HEK293T (cell line): ENCODE results near the gene OPCML.

Experiments
- CTCF ChIA-PET: fragments of 350-600 bp; formaldehyde crosslinking; extraction: SDS; loops from one replicate; lab custom pipeline; 2021; ENCODE audit warnings: antibody characterized with exemption, inconsistent platforms; lab: Yijun Ruan, JAX
- POLR2A ChIA-PET: fragments of 350-600 bp; formaldehyde crosslinking; extraction: SDS; loops from one replicate; lab custom pipeline; 2020; ENCODE audit warnings: antibody characterized with exemption, inconsistent platforms; lab: Yijun Ruan, JAX
- DNase-seq: peaks from one replicate; pipeline ENCODE4 v3.0.0; 2012; ENCODE audit warnings: mixed read lengths; ENCODE audit errors: extremely low spot score
- ARNT ChIP-seq: fragments of 450-650 bp; IDR thresholded peaks from 2 replicates; pipeline ENCODE4 v1.6.1; 2017; ENCODE audit warnings: mild to moderate bottlenecking
- BHLHE40 ChIP-seq: fragments of 450-650 bp; IDR thresholded peaks from 2 replicates; pipeline ENCODE4 v1.6.1; 2016; ENCODE audit warnings: mild to moderate bottlenecking, moderate library complexity, borderline replicate concordance
- CTBP1 ChIP-seq: fragments of 450-650 bp; IDR thresholded peaks from 2 replicates; pipeline ENCODE4 v1.6.1; 2016; ENCODE audit warnings: borderline replicate concordance
- ELF4 ChIP-seq: fragments of 450-650 bp; IDR thresholded peaks from 2 replicates; pipeline ENCODE4 v1.6.1; 2017; ENCODE audit warnings: antibody characterized with exemption
- FOXA1 ChIP-seq: fragments of 450-650 bp; IDR thresholded peaks from 2 replicates; pipeline ENCODE4 v1.6.1; 2016; ENCODE audit warnings: mild to moderate bottlenecking
- FOXK2 ChIP-seq: fragments of 450-650 bp; IDR thresholded peaks from 2 replicates; pipeline ENCODE4 v1.6.1; 2016; ENCODE audit warnings: mild to moderate bottlenecking
- FOXM1 ChIP-seq: fragments of 450-650 bp; IDR thresholded peaks from 2 replicates; pipeline ENCODE4 v1.6.1; 2017; ENCODE audit warnings: mild to moderate bottlenecking, borderline replicate concordance
- HDGF ChIP-seq: fragments of 450-650 bp; IDR thresholded peaks from 2 replicates; pipeline ENCODE4 v1.6.1; 2017; ENCODE audit warnings: antibody characterized with exemption, borderline replicate concordance
- L3MBTL2 ChIP-seq: fragments of 450-650 bp; conservative IDR thresholded peaks from 2 replicates; pipeline ENCODE4 v1.6.1; 2016; ENCODE audit warnings: mild to moderate bottlenecking
- LEF1 ChIP-seq: fragments of 450-650 bp; IDR thresholded peaks from 2 replicates; pipeline ENCODE4 v1.6.1; 2017; ENCODE audit warnings: mild to moderate bottlenecking, borderline replicate concordance
- NFRKB ChIP-seq: fragments of 450-650 bp; IDR thresholded peaks from 2 replicates; pipeline ENCODE4 v1.6.1; 2016; ENCODE audit warnings: mild to moderate bottlenecking, moderate library complexity
- SP1 ChIP-seq: fragments of 450-650 bp; IDR thresholded peaks from 2 replicates; pipeline ENCODE4 v1.6.1; 2017
- SUZ12 ChIP-seq: fragments of 450-650 bp; IDR thresholded peaks from 2 replicates; pipeline ENCODE4 v1.6.1; 2016; ENCODE audit warnings: mild to moderate bottlenecking
- TARDBP ChIP-seq: fragments of 450-650 bp; IDR thresholded peaks from 2 replicates; pipeline ENCODE4 v1.6.1; 2016
- ZNF384 ChIP-seq: fragments of 450-650 bp; IDR thresholded peaks from 2 replicates; pipeline ENCODE4 v1.6.1; 2016
- TF ChIP-seq, protein P1 (sequence below): fragments of 450-650 bp; IDR thresholded peaks from 2 replicates; pipeline ENCODE4 v1.6.1; 2016

Gene OPCML

GRCh38 chr11:132792341-132793140 is 739.8 kb downstream of the OPCML start:
- ChIA-PET CTCF (no interaction called here), POLR2A (no interaction called here)
- TF ChIP-seq ARNT (no peak), BHLHE40 (no peak), NFRKB (no peak), LEF1 (no peak), SUZ12 (no peak), CTBP1 (no peak), FOXA1 (no peak), L3MBTL2 (no peak), HDGF (no peak), FOXK2 (no peak), SP1 (no peak), ELF4 (no peak), FOXM1 (no peak), TARDBP (no peak), ZNF384 (no peak)
- TF ChIP-seq, protein P1, sequence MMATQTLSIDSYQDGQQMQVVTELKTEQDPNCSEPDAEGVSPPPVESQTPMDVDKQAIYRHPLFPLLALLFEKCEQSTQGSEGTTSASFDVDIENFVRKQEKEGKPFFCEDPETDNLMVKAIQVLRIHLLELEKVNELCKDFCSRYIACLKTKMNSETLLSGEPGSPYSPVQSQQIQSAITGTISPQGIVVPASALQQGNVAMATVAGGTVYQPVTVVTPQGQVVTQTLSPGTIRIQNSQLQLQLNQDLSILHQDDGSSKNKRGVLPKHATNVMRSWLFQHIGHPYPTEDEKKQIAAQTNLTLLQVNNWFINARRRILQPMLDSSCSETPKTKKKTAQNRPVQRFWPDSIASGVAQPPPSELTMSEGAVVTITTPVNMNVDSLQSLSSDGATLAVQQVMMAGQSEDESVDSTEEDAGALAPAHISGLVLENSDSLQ, result no peak
- no peak for DNase-seq

DNA sequence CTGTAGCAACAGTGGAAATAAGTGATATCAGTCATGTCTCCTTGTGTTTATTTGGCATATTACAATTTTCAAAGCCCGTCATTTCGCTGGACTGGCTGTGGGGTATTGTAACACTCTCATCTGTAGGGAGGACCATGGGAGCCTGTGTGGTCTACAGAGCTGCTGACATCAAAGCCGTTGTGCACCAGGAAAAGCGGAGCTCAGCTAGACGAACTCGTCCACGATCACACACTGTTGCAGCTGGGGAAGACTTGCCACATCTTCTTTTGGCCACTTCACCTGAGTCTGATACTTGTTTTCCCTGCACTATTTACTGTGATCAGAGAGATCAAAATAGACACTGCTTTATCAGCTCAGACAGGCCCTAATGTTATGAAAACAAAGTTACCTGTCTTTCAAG is 741.3 kb downstream of the OPCML start:
- POLR2A ChIA-PET, result no interaction called here
- no peak for DNase-seq
- TF ChIP-seq ARNT, result no peak
- TF ChIP-seq SUZ12, result no peak
- TF ChIP-seq SP1, result no peak
- no peak for TF ChIP-seq HDGF
- TF ChIP-seq LEF1, result no peak
- TF ChIP-seq ELF4, result no peak
- TF ChIP-seq TARDBP, result no peak
- TF ChIP-seq L3MBTL2, result no peak
- TF ChIP-seq, protein P1, result no peak
- no peak for TF ChIP-seq BHLHE40
- no peak for TF ChIP-seq NFRKB
- CTCF ChIA-PET, result no interaction called here

- CTCF ChIA-PET, result no interaction called here
- DNase-seq, result no peak
Measured at GRCh38 chr11:132790466-132790865, 741.8 kb downstream of the OPCML start.

GRCh38 chr11:132788816-132789325 is 743.4 kb downstream of the OPCML start:
- ChIA-PET CTCF (no interaction called here), POLR2A (no interaction called here)
- DNase-seq, result no peak
- TF ChIP-seq ARNT (no peak), LEF1 (no peak), L3MBTL2 (no peak), HDGF (no peak), TARDBP (no peak), NFRKB (no peak), ZNF384 (no peak), FOXA1 (no peak), SUZ12 (no peak), FOXK2 (no peak), FOXM1 (no peak), CTBP1 (no peak), SP1 (no peak)
- TF ChIP-seq, protein P1, result no peak

More at GRCh38 chr11:132790466-132790865, 741.8 kb downstream of the OPCML start:
- POLR2A ChIA-PET, result no interaction called here
- TF ChIP-seq FOXA1, result no peak
- no peak for TF ChIP-seq FOXM1

- no peak for TF ChIP-seq BHLHE40
- no peak for TF ChIP-seq FOXA1
- TF ChIP-seq FOXK2, result no peak
- no peak for TF ChIP-seq ZNF384
- TF ChIP-seq FOXM1, result no peak
- TF ChIP-seq NFRKB, result no peak
- no peak for TF ChIP-seq ARNT
- no peak for TF ChIP-seq HDGF
- TF ChIP-seq CTBP1, result no peak
- no peak for TF ChIP-seq LEF1
- TF ChIP-seq ELF4, result no peak
- TF ChIP-seq TARDBP, result no peak
- TF ChIP-seq, protein P1, result no peak
- no peak for TF ChIP-seq SP1
- no peak for TF ChIP-seq SUZ12
- no peak for TF ChIP-seq L3MBTL2
- ChIA-PET CTCF (no interaction called here), POLR2A (no interaction called here)
- DNase-seq, result no peak
Measured at GRCh38 chr11:132785878-132786277, 746.4 kb downstream of the OPCML start.

DNA sequence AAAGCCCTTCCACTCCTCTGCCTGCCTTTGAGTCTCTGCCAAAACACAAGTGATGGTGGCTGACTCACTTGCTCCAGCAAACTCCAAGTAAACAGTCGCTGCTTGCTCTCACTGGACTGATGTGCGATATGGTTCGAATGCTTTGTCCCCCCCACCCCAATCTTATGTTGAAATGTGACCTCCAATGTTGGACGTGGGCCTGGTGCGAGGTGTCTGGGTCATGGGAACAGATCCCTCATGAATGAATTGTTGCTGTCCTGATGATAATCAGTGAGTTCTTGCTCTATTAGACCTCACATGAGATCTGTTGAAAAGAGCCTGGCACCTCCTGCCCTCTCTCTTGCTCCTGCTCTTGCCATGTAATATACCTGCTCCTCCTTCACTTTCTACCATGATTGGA is 747.9 kb downstream of the OPCML start:
- TF ChIP-seq FOXM1 (no peak), LEF1 (no peak), NFRKB (no peak), ZNF384 (no peak), ARNT (no peak), ELF4 (no peak), CTBP1 (no peak), TARDBP (no peak), BHLHE40 (no peak), SUZ12 (no peak), HDGF (no peak), FOXA1 (no peak), SP1 (no peak), FOXK2 (no peak), L3MBTL2 (no peak)
- TF ChIP-seq, protein P1, result no peak
- ChIA-PET CTCF (no interaction called here), POLR2A (no interaction called here)
- DNase-seq, result no peak
